WTC11 (cell line): Measurements from ENCODE around the gene TXNIP. TPM values are rescaled to one million over a fixed set of nuclear protein-coding genes. Genes with fewer than 3 reads are reported as not detected.

Experiments used
- ATAC-seq: fragments of 200-7000 bp; cut with Tn5 transposase; 2 replicates; pipeline ENCODE4 v1.10.0; 2021; ENCODE audit warnings: mild to moderate bottlenecking, moderate library complexity
- CTCF ChIA-PET: fragments of 300-600 bp; sonication (Branson Sonifier 250); formaldehyde crosslinking; loops from one replicate; lab custom pipeline; 2021; ENCODE audit warnings: antibody characterized with exemption; lab: Charles Lee
- POLR2A ChIA-PET: fragments of 350-600 bp; sonication (Branson Sonifier 250); formaldehyde crosslinking; loops from one replicate; lab custom pipeline; 2021; ENCODE audit warnings: antibody characterized with exemption; lab: Charles Lee
- DNase-seq: peaks from one replicate; pipeline ENCODE4 v3.0.0; 2021; ENCODE audit warnings: low spot score
- H3K27ac Mint-ChIP-seq: 2 replicates; pipeline ENCODE4 v1.8.0; 2021; ENCODE audit warnings: mixed read lengths
- H3K27me3 Mint-ChIP-seq: 2 replicates; pipeline ENCODE4 v1.8.0; 2021; ENCODE audit warnings: low read depth, mild to moderate bottlenecking, moderate library complexity, mixed read lengths
- H3K36me3 Mint-ChIP-seq: 2 replicates; pipeline ENCODE4 v1.8.0; 2021; ENCODE audit warnings: mixed read lengths
- H3K4me1 Mint-ChIP-seq: 2 replicates; pipeline ENCODE4 v1.8.0; 2022; ENCODE audit warnings: mixed read lengths
- H3K4me3 Mint-ChIP-seq: 2 replicates; pipeline ENCODE4 v1.8.0; 2021; ENCODE audit warnings: mild to moderate bottlenecking, moderate library complexity, mixed read lengths
- H3K9me3 Mint-ChIP-seq: 2 replicates; pipeline ENCODE4 v1.8.0; 2021; ENCODE audit warnings: mixed read lengths
- ARID4B ChIP-seq: sonication (generic); formaldehyde crosslinking; IDR thresholded peaks from 2 replicates; pipeline ENCODE4 v1.8.0; 2023; ENCODE audit warnings: missing genetic modification reagents, mild to moderate bottlenecking, borderline replicate concordance
- CTCF ChIP-seq: fragments of 200-600 bp; IDR thresholded peaks from 2 replicates; pipeline ENCODE4 v1.8.0; 2022; ENCODE audit warnings: antibody characterized with exemption
- ELF4 ChIP-seq: sonication (generic); formaldehyde crosslinking; IDR thresholded peaks from 2 replicates; pipeline ENCODE4 v1.8.1; 2022; ENCODE audit warnings: low read depth, mild to moderate bottlenecking, moderate library complexity, missing genetic modification reagents
- EMX1 ChIP-seq: fragments of 250-450 bp; sonication (Bioruptor Pico); IDR thresholded peaks from 2 replicates; pipeline ENCODE4 v1.8.0; 2021; ENCODE audit warnings: mild to moderate bottlenecking
- ESRRA ChIP-seq: sonication (generic); formaldehyde crosslinking; IDR thresholded peaks from 2 replicates; pipeline ENCODE4 v1.8.1; 2022; ENCODE audit warnings: mild to moderate bottlenecking, missing genetic modification reagents, borderline replicate concordance
- FOXP1 ChIP-seq: sonication (generic); formaldehyde crosslinking; IDR thresholded peaks from 2 replicates; pipeline ENCODE4 v1.8.0; 2022; ENCODE audit warnings: missing genetic modification reagents, mild to moderate bottlenecking, moderate library complexity, borderline replicate concordance
- IRF2 ChIP-seq: sonication (generic); formaldehyde crosslinking; IDR thresholded peaks from 2 replicates; pipeline ENCODE4 v1.8.0; 2022; ENCODE audit warnings: low read depth, missing genetic modification reagents, borderline replicate concordance
- JAZF1 ChIP-seq: fragments of 250-450 bp; sonication (Bioruptor Pico); IDR thresholded peaks from 2 replicates; pipeline ENCODE4 v1.9.0; 2021; ENCODE audit warnings: moderate library complexity, mild to moderate bottlenecking, inconsistent platforms
- MLX ChIP-seq: sonication (generic); formaldehyde crosslinking; IDR thresholded peaks from 2 replicates; pipeline ENCODE4 v1.8.1; 2023; ENCODE audit warnings: mild to moderate bottlenecking, missing genetic modification reagents, moderate library complexity
- MYBL2 ChIP-seq: sonication (generic); formaldehyde crosslinking; IDR thresholded peaks from 2 replicates; pipeline ENCODE4 v1.8.1; 2023; ENCODE audit warnings: mild to moderate bottlenecking, moderate library complexity, missing genetic modification reagents
- NFE2L1 ChIP-seq: sonication (generic); formaldehyde crosslinking; IDR thresholded peaks from 2 replicates; pipeline ENCODE4 v1.8.1; 2023; ENCODE audit warnings: missing genetic modification reagents
- OVOL2 ChIP-seq: fragments of 250-450 bp; sonication (Bioruptor Pico); IDR thresholded peaks from 2 replicates; pipeline ENCODE4 v1.9.0; 2021; ENCODE audit warnings: mild to moderate bottlenecking, borderline replicate concordance
- RELA ChIP-seq: sonication (generic); formaldehyde crosslinking; IDR thresholded peaks from 2 replicates; pipeline ENCODE4 v1.8.1; 2022; ENCODE audit warnings: missing genetic modification reagents, mild to moderate bottlenecking, borderline replicate concordance
- TP53 ChIP-seq: sonication (generic); formaldehyde crosslinking; IDR thresholded peaks from 2 replicates; pipeline ENCODE4 v1.8.1; 2023; ENCODE audit warnings: mild to moderate bottlenecking, missing genetic modification reagents
- ZMAT4 ChIP-seq: fragments of 250-450 bp; sonication (Bioruptor Pico); IDR thresholded peaks from 2 replicates; pipeline ENCODE4 v1.9.0; 2021; ENCODE audit warnings: mild to moderate bottlenecking
- ZNF232 ChIP-seq: sonication (generic); formaldehyde crosslinking; IDR thresholded peaks from 2 replicates; pipeline ENCODE4 v1.8.0; 2022; ENCODE audit warnings: mild to moderate bottlenecking, missing genetic modification reagents
- ZNF317 ChIP-seq: sonication (generic); formaldehyde crosslinking; IDR thresholded peaks from 2 replicates; pipeline ENCODE4 v1.8.1; 2023; ENCODE audit warnings: low read depth, mild to moderate bottlenecking, moderate library complexity, missing genetic modification reagents, borderline replicate concordance
- total RNA-seq: library from RNA; stranded (reverse); gene quantifications from 3 replicates; pipeline ENCODE4 v1.2.3, GENCODE V29; 2021
- TF ChIP-seq, protein P1 (sequence below): fragments of 250-450 bp; sonication (Bioruptor Pico); IDR thresholded peaks from 2 replicates; pipeline ENCODE4 v1.9.0; 2021; ENCODE audit warnings: mild to moderate bottlenecking
- TF ChIP-seq, protein P2 (sequence below): sonication (generic); formaldehyde crosslinking; IDR thresholded peaks from 2 replicates; pipeline ENCODE4 v1.8.1; 2022; ENCODE audit warnings: mild to moderate bottlenecking, missing genetic modification reagents, moderate library complexity, borderline replicate concordance
- TF ChIP-seq, protein P3 (sequence below): sonication (generic); formaldehyde crosslinking; IDR thresholded peaks from 2 replicates; pipeline ENCODE4 v1.8.0; 2023; ENCODE audit warnings: mild to moderate bottlenecking, missing genetic modification reagents

TXNIP gene
- total RNA-seq, 1 experiment from 2014 or later, result 56.7 TPM

- TF ChIP-seq NFE2L1 (CRISPR knock-in tag) (no peak), JAZF1 (CRISPR knock-in tag) (no peak), ZNF232 (CRISPR knock-in tag) (no peak), MLX (CRISPR knock-in tag) (no peak), CTCF (no peak), TP53 (CRISPR knock-in tag) (no peak)
- TF ChIP-seq, protein P1, sequence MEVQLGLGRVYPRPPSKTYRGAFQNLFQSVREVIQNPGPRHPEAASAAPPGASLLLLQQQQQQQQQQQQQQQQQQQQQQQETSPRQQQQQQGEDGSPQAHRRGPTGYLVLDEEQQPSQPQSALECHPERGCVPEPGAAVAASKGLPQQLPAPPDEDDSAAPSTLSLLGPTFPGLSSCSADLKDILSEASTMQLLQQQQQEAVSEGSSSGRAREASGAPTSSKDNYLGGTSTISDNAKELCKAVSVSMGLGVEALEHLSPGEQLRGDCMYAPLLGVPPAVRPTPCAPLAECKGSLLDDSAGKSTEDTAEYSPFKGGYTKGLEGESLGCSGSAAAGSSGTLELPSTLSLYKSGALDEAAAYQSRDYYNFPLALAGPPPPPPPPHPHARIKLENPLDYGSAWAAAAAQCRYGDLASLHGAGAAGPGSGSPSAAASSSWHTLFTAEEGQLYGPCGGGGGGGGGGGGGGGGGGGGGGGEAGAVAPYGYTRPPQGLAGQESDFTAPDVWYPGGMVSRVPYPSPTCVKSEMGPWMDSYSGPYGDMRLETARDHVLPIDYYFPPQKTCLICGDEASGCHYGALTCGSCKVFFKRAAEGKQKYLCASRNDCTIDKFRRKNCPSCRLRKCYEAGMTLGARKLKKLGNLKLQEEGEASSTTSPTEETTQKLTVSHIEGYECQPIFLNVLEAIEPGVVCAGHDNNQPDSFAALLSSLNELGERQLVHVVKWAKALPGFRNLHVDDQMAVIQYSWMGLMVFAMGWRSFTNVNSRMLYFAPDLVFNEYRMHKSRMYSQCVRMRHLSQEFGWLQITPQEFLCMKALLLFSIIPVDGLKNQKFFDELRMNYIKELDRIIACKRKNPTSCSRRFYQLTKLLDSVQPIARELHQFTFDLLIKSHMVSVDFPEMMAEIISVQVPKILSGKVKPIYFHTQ (CRISPR knock-in tag), result no peak
- TF ChIP-seq, protein P2, sequence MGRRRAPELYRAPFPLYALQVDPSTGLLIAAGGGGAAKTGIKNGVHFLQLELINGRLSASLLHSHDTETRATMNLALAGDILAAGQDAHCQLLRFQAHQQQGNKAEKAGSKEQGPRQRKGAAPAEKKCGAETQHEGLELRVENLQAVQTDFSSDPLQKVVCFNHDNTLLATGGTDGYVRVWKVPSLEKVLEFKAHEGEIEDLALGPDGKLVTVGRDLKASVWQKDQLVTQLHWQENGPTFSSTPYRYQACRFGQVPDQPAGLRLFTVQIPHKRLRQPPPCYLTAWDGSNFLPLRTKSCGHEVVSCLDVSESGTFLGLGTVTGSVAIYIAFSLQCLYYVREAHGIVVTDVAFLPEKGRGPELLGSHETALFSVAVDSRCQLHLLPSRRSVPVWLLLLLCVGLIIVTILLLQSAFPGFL, result no peak
Observed at GRCh38 chr1:145983960-145984830, 12.2 kb downstream of the TXNIP start (continued).

GRCh38 chr1:145983206-145983675 lies 13.1 kb downstream of the TXNIP start:
- H3K9me3 Mint-ChIP-seq, result no peaks in the 10 kb centered on the region
- ChIA-PET CTCF (interaction anchor here (1.4 kb wide), 1 partner anchor 13 kb away, joined by 3 read pairs; no protein-coding TSS in a partner anchor), POLR2A (interaction anchor here (1.2 kb wide), 1 partner anchor 8 kb away, joined by 4 read pairs; no protein-coding TSS in a partner anchor)
- no peak overlapping the region for H3K4me3 Mint-ChIP-seq
- ATAC-seq (no peak), DNase-seq (no peak)
- H3K27ac Mint-ChIP-seq, result no peak overlapping the region
- H3K27me3 Mint-ChIP-seq, result no peaks in the 10 kb centered on the region; the same call in none of the 2 replicates
- peaks cover 32% of the 10 kb centered on the region for H3K4me1 Mint-ChIP-seq
- no peak for TF ChIP-seq ESRRA (CRISPR knock-in tag)
- no peak for TF ChIP-seq ARID4B (CRISPR knock-in tag)
- no peak for TF ChIP-seq MYBL2 (CRISPR knock-in tag)
- TF ChIP-seq ELF4, result no peak
- TF ChIP-seq EMX1 (CRISPR knock-in tag), result no peak
- TF ChIP-seq IRF2, result no peak
- TF ChIP-seq OVOL2 (CRISPR knock-in tag), result no peak
- TF ChIP-seq ZMAT4 (CRISPR knock-in tag), result no peak
- no peak for TF ChIP-seq FOXP1 (CRISPR knock-in tag)
- TF ChIP-seq, protein P3, sequence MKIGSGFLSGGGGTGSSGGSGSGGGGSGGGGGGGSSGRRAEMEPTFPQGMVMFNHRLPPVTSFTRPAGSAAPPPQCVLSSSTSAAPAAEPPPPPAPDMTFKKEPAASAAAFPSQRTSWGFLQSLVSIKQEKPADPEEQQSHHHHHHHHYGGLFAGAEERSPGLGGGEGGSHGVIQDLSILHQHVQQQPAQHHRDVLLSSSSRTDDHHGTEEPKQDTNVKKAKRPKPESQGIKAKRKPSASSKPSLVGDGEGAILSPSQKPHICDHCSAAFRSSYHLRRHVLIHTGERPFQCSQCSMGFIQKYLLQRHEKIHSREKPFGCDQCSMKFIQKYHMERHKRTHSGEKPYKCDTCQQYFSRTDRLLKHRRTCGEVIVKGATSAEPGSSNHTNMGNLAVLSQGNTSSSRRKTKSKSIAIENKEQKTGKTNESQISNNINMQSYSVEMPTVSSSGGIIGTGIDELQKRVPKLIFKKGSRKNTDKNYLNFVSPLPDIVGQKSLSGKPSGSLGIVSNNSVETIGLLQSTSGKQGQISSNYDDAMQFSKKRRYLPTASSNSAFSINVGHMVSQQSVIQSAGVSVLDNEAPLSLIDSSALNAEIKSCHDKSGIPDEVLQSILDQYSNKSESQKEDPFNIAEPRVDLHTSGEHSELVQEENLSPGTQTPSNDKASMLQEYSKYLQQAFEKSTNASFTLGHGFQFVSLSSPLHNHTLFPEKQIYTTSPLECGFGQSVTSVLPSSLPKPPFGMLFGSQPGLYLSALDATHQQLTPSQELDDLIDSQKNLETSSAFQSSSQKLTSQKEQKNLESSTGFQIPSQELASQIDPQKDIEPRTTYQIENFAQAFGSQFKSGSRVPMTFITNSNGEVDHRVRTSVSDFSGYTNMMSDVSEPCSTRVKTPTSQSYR (CRISPR knock-in tag), result no peak
- TF ChIP-seq ZNF317, result no peak
- no peak for TF ChIP-seq RELA (CRISPR knock-in tag)
- no peaks in the 10 kb centered on the region for H3K36me3 Mint-ChIP-seq
